ENCODE measurements around the gene DCC. TPM values are rescaled to one million over a fixed set of nuclear protein-coding genes. Genes with fewer than 3 reads are reported as not detected.

DCC gene
- total and polyA plus RNA-seq, 9 of the 15 experiments (the other 6 are each of a cell fraction or from before 2014, with no cell fraction given): not detected

- Histone ChIP-seq H4K20me1 (replicated peaks; ENCODE audit: control insufficient read depth, insufficient read depth, low read length) (no peaks in the 10 kb centered on the region), H3K27ac (ENCODE audit: extremely low read depth, low read depth, low read length) (no peak overlapping the region), H3K79me2 (ENCODE audit: control insufficient read depth, insufficient read depth, low read length) (no peaks in the 10 kb centered on the region), H3K27me3 (ENCODE audit: control insufficient read depth in 2 of 2, insufficient read depth in 2 of 2, low read length in 2 of 2) (no peaks in the 10 kb centered on the region), H3K4me2 (ENCODE audit: insufficient read depth, low read length) (no peak overlapping the region), H3K4me3 (no peak overlapping the region), H2AFZ (ENCODE audit: low read depth, low read length) (no peak overlapping the region), H3K36me3 (ENCODE audit: control insufficient read depth, insufficient read depth, low read length) (no peaks in the 10 kb centered on the region), H3K9me1 (ENCODE audit: control insufficient read depth, insufficient read depth, low read length) (no peaks in the 10 kb centered on the region), H3K9ac (ENCODE audit: insufficient read depth in 1 of 2, low read depth in 2 of 2, low read length in 2 of 2) (no peak overlapping the region), H3K4me1 (replicated peaks in 1 of 2; ENCODE audit: control insufficient read depth in 2 of 2, insufficient read depth in 2 of 2, low read length in 2 of 2) (no peaks in the 10 kb centered on the region), H3K9me3 (replicated peaks; ENCODE audit: control insufficient read depth, insufficient read depth, low read depth, low read length) (no peaks in the 10 kb centered on the region)
- 0% methylated on average over 2 of the region's 2 CpGs for WGBS (ENCODE audit: insufficient coverage, low coverage, missing lambda C conversion rate)
- ChIA-PET POLR2A (no interaction called here), CTCF (ENCODE audit: low intra/inter-chr PET ratio) (no interaction called here)
- no peak for TF ChIP-seq NCOA2 (IDR thresholded peaks at IDR 0.05; ENCODE audit: partially characterized antibody in 2 of 2)
- FAIRE-seq (no peak), ATAC-seq (no peak), DNase-seq (ENCODE audit: extremely low read depth in 1 of 4, low spot score in 3 of 4) (no peak)
- no TSS peak for BruUV-seq (replicated peaks)
- intact Hi-C loops (cut with micrococcal nuclease): no loop called here
- in situ Hi-C loops (cut with MboI): no loop called here
These were observed 268.0 kb downstream of the DCC start for GRCh38 chr18:52607985-52608384.

- no peak for TF ChIP-seq ZNF766 (CRISPR knock-in tag; conservative IDR thresholded peaks at IDR 0.05)
- FAIRE-seq (no peak), ATAC-seq (no peak), DNase-seq (ENCODE audit: extremely low read depth in 1 of 4, low spot score in 3 of 4) (no peak)
- WGBS (ENCODE audit: insufficient coverage, low coverage, missing lambda C conversion rate): 3% methylated on average over 3 of the region's 3 CpGs
- H2AFZ ChIP-seq (ENCODE audit: low read depth, low read length): no peak overlapping the region
- no peaks in the 10 kb centered on the region for H4K20me1 ChIP-seq (replicated peaks; ENCODE audit: control insufficient read depth, insufficient read depth, low read length)
- H3K27ac ChIP-seq (ENCODE audit: extremely low read depth, low read depth, low read length): no peak overlapping the region
- CTCF ChIA-PET (ENCODE audit: low intra/inter-chr PET ratio): no interaction called here
- no peaks in the 10 kb centered on the region for H3K9me1 ChIP-seq (ENCODE audit: control insufficient read depth, insufficient read depth, low read length)
- no peaks in the 10 kb centered on the region for H3K9me3 ChIP-seq (replicated peaks; ENCODE audit: control insufficient read depth, insufficient read depth, low read depth, low read length)
- H3K9ac ChIP-seq (ENCODE audit: insufficient read depth in 1 of 2, low read depth in 2 of 2, low read length in 2 of 2): no peak overlapping the region
- H3K4me3 ChIP-seq: no peak overlapping the region
- no TSS peak for BruUV-seq (replicated peaks)
- H3K27me3 ChIP-seq (ENCODE audit: control insufficient read depth in 2 of 2, insufficient read depth in 2 of 2, low read length in 2 of 2): no peaks in the 10 kb centered on the region
- no peak overlapping the region for H3K4me2 ChIP-seq (ENCODE audit: insufficient read depth, low read length)
- H3K4me1 ChIP-seq (replicated peaks in 1 of 2; ENCODE audit: control insufficient read depth in 2 of 2, insufficient read depth in 2 of 2, low read length in 2 of 2): no peaks in the 10 kb centered on the region
- intact Hi-C loops (cut with micrococcal nuclease) (no loop called here), in situ Hi-C loops (cut with MboI) (no loop called here)
- H3K79me2 ChIP-seq (ENCODE audit: control insufficient read depth, insufficient read depth, low read length): no peaks in the 10 kb centered on the region
- H3K36me3 ChIP-seq (ENCODE audit: control insufficient read depth, insufficient read depth, low read length): no peaks in the 10 kb centered on the region
- POLR2A ChIA-PET: no interaction called here
These were observed 270.6 kb downstream of the DCC start for GRCh38 chr18:52610451-52611115.

Data from K562 (cell line).